Measurements from ENCODE around the gene RNF130.
A peak's percentile ranks its signal among the peaks of the same experiment; 100 is the strongest.
"Not testable (repeated sequence)": the region's sequence is repeated elsewhere in the genome, so short reads cannot be mapped to it uniquely, and the experiment has no call there.

Gene RNF130

DNA sequence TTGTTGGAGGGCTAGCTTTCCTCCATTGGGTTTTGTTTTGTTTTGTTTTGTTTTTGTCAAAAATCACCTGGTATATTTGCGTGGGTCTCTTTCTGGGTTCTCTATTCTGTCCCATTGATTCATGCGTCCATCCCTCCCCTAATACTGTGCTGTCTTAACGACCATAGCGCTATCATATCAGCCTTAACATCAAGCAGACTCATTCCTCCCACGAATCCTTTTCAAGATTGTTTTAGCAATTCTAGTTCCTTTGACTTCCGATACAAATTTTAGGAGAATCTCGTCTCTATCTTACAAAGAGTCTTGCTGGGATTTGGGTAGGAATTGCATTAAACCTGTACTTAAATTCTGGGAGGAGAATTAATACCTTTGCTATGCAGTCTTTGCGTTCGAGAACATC lies 31.1 kb upstream of the RNF130 start:
- no peak for DNase-seq

DNA sequence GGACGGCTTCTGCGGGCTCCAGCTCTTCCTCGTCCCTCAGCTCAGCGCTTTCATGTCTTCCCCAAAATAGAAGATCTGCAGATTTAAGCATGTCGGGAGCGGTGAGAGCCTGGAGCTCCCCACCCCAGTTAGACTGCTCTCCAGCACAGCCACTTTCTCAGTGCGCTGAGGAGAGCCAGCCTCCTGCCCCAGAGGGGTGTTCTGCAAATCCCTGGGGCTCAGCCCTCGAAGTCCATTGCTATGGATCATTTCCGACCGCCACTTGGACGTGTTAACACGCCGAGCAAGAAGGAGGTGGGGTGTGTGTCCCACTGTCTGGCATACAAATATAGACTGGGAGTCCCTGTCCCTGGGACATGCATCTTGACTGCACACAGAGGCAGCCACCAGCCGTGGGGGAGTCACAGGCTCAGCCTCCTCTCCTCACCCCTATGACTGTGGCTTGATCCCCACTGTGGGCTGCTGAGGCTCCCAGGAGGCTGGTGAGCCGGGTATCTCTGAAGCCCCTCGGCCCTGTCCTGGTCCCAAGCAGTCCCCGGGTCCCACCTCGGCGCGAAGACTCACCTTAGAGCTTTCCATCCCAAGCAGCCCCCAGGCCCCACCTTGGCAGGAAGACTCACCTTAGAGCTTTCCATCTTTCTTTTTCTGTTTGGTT lies 30.0 kb upstream of the RNF130 start:
- no peak for DNase-seq

DNA sequence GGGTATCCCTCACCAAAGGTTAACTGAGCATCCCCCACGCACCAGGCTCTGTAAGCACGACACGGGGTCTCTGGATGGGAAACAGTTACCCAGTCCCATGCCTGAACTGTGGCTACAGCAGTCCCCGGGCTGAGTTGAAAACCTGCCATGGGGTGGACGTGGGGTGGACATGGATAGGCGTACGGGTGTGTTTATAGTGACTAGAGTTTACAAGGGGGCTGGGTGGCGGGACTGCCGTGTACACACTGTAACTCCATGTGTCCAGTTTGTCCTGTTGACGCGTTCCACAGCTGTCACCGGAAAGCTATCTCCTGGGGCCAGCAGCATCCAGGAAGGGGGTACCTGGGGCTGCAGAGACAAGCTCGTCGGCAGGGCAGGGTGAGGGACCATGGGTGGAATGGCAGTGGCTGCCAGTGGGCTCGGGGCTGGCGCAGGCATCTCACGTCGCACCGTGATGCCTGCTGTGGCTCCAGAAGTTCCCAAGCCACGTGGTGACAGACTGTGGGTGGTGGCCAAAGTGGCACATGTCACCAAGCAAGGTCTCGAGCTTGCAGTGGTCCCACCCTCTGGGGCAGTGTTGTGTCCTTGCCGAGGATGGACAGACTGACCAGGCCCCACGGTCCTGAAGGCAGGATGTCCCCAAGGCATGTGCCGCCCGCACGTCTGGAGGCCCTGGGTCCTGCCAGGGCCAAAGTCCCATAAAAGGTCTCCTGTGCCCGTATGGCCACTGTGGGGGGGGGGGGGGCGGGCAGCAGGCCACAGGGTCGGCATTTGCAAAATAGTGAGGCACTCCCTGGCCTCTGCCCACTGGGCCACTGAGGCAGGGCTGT lies 29.3 kb upstream of the RNF130 start:
- no peak for DNase-seq

DNA sequence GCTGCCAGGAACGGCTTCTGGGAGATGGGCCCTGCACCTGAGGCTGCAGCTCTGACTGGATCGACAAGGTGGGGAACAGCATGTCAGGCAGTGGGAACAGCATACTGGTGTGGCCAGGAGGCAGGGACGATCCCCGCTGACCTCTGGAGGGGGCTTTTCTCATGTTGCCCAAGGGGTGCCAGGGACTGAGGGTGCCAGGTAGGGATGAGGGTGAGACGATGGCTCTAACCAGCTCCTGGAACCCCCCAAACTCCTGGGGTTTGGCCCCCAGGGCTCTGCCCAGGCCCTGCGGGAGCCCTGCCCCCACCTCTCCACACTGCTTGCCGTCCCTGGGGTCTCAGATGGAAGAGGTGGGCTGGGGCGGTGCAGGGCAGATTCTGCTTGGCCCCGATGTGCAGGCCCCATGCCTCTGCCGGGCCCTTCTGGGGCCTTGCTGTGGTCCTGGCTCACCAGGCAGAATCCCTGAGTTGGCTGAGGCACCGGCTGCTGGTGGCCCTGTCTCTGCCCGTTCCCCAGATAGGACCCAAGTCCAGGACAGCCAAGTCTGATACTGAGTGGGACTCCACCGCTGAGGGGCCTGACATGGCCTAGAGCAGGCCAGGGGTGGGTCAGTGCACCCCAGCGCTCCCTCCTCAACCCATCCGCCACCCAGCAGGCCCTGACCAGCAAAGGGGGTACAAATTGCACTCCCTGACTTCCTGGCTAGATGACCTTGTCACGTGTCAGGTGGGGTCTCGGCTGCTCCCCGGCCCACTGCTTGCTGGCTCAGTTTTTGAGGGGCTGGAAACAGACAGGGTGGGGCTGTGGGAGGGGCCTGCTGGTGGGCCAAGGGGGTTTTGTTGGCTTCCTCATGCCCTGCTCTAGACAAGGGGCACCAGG lies 28.4 kb upstream of the RNF130 start:
- no peak for DNase-seq

DNA sequence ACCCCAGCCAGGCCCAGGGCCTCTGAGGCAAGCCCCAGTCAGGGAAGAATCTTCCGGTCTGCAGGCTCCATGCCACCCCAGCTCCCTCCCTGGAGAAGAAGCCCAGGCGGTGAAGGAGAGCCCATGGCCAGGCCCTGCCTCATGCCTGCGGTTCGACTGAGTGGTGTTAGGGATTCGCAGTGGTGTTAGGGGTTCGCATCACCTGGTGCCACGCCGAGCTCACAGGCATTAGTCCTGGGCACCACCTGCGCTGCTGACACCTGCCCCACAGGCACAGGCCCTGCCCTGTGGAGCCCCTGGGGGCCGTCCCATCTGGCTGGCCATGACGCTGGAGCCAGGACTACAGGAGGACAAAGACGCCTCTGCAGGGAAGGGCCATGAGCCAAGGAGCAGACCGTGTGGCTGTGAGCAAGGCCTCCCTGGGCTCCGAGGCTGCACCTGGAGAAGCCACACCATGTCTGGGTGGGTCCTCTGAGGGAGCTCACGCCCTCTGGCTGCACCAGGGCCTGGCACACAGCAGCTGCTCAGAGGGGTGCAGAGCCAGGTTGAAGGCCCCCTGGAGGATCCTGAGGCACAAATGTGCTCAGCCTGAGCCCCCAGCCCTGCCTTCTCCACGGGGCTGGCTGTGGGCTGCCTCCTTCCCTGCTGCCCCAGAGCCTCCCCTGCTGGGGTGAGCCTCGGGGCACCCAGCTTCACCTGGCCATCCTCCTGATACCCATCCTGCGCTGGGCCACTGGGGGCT lies 27.6 kb upstream of the RNF130 start:
- no peak for DNase-seq

DNA sequence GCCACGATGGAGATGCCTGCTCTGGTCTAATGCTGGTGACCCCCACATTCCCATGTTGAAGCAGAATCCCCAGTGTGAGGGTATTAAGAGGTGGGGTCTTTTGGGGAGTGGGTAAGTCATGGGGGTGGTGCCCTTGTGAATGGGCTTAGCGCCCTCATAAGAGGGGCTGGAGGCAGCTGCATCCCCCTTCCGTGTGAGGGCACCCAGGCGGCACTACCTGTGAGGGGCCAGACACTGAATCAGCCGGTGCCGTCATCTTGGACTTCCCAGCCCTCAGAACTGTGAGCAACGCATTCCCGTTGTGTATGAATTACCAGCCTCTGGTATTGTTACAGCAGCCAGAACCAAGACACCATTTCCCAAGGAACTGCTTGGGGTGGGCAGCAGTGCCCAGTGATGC lies 27.0 kb upstream of the RNF130 start:
- DNase-seq = no peak

DNA sequence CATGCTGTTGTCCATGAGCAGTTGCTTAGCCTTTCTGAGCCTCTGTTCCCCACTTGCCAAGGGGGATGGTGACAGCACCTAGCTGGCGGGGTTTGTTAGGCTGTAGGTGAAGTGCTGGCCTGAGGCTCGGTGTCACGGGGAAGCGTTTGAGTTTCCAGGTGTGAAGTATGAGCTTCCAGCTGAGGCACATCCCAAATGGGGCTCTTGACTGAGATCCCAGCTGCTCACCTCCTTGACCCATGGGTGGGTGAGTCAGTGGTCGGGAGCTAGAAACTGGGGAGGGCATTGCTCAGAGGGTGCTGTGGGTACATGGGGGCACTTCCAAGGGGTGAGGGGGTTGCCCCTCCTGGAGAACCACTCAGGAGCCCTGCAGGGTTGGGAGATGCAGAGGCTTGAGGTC lies 26.4 kb upstream of the RNF130 start:
- no peak for DNase-seq

DNA sequence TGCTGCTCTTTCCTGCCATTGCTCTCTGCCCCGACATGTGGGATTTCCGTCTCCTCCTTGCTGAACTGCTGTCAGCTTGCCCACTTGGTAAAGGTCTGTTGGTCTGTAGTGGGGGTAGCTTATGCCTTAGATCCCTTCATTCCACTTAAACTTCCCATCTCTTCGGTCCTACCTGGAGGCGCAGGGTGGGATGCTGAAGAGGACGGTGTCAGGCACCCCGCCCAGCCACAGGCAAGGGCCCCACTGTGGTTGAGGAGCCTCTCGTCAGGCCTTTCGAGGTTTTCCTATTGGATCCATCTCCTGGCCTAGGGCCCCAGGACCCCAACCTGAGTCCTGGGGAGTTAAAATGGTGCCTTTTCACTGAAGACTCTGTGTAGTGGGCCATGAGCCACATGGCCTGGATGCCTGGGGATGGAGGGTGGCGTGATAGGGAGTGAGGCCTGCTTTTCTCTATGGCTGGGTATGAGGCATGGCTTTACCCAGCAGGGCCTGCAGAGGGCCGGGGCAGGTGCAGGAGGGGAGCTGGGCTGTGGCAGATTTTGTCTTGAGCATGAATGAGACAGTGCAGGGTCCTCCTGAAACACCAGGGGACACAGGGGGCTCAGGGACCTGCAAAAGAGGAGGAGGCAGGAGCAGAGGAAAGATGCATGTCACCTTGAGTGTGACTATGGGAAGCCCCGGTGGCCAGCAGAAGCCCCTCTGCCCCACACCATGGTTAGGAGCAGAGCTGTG lies 25.8 kb upstream of the RNF130 start:
- DNase-seq = no peak

DNA sequence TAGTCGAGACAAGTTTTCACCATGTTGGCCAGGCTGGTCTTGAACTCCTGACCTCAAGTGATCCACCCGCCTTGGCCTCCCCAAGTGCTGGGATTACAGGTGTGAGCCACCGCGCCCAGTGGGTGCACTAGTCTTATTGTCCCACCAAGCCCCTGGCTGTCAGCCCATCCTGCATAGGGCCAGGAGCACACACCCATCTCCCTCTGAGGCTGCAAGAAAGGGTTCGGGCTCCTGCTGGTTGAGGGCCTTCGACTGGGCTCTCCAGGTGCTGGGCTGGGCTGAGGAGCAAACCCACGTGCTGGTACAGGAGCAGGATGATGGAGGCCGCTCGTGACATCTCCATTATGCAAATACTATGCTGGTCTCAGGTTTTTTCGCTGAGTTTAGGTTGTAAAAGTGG lies 25.1 kb upstream of the RNF130 start:
- no peak for DNase-seq

DNA sequence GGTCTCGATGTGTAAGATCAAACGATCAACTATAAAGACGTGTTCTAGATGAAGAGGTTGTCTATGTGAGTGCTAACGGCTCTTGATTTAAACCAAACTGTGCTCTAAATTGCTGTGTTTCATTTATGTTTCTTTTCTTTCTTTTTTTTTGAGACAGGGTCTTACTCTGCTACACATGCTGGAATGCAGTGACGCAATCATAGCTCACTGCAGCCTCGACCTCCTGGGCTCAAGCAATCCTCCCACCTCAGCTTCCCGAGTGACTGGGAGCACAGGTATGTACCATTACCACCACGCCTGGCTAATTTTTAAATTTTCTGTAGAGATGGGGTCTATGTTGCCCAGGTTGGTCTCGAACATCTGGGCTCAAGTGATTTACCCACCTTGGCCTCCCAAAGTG lies 24.0 kb upstream of the RNF130 start:
- no peak for DNase-seq

DNA sequence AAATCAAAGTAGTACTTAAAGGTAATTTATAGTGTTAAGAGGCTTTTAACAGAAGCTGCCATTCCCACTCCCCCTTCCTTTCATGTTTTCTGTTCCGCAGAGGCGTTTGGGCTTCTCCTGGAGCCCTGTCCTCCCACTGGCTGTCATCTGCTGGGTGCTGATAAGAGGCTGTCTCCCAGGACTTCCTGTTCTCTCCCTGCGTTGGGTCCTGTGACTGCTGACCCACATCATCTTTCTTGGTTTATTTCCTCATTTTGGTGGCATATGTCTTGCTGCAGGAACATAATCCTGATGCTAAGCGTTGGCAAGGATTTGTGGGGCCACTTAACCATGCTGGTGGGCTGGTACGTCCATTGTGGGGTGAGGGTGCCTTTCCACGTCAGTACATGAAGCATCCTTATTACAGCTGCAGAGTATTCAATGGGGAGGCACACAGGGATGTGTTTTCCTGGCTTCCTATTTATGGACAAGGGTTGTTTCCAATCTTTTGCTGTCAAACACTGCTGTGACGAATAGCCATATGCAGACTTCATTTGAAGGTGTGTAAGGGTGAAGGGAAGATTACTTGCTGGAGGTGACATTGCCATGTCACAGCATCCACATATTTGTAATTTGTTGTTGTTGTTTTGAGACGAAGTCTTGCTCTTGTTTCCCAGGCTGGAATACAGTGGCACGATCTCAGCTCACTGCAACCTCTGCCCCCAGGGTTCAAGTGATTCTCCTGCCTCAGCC lies 22.3 kb upstream of the RNF130 start:
- peak; percentile 42 for DNase-seq

DNA sequence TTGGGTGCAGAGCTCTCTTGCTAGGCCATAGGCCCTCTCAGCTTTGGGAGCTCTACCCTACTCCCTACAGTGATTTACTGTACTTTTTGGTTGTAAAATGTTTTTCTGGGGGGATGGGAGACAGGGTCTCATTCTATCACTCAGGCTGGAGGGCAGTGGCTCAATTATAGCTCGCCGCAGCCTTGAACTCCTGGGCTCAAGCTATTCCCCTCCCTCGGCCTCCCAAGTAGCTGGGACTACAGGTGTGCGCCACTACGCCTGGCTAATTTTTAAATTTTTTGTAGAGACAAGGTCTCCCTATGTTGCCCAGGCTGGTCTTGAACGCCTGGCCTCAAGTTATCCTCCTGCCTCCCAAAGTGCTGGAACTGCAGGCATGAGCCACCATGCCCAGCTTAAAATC lies 21.7 kb upstream of the RNF130 start:
- DNase-seq = no peak

DNA sequence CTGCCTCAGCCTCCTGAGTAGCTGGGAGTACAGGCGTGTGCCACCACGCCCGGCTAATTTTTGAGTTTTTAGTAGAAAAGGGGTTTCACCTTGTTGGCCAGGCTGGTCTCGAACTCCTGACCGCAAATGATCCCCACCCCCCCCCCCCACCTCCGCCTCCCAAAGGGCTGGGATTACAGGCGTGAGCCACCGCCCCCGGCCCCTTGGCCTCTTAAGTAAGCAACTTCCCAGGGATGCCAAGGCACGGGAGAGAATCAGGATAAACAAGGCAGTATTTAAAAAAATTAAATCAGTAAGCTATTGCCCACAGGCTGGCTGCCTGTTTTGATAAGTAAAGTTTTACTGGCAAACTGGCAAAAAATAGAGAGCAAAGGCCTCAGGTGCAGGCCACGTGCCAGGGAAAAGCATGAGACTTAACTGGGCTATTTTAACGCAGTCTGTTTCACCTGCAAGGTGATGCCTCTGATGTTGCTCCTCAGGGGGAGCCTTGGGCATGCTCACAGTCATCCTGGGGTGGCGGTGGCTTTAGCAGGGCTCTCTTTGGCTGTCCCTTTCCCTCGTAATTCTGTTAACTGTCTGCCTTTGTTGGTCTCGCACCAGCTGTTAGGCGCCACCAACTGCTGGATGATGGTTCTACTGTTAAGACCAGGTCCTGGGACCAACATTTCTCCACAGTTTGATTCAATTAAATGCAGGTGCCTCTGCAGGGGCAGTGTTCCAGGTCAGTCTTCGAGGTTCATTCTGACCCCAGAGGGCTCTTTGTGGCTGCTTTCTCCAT lies 19.4 kb upstream of the RNF130 start:
- DNase-seq = peak; percentile 29

DNA sequence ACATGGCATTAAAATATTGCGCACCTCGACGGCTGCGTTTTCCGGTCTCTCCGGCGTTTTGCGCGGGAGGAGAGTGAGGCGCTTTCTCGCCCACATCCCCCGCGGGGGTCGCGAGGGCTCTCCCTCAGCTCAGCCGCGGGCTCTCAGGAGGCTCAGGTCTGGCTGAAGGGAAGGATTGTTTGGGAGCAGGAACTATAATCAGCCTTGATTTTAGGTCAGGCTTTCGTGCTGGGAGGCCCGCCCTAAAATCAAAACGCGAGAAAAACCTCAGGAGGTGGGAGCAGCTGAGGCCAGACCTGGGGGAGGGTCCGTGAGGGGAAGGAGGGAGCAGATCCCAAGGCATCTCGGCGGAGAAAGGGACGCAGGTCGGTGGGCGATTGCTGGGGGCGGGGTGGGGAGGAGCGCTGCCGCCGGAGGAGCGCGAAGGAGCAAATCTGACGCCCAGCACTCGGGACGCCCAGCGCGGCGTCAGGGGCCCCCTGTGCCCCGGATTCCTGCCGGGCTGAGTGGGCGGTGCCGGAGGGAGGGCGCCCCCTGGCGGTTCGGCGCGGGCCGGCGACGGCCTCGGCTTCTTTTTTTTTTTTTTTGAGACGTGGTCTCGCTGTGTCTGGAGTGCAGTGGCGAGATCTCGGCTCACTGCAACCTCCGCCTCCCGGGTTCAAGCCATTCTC lies 18.7 kb upstream of the RNF130 start:
- DNase-seq = peak; percentile 73

DNA sequence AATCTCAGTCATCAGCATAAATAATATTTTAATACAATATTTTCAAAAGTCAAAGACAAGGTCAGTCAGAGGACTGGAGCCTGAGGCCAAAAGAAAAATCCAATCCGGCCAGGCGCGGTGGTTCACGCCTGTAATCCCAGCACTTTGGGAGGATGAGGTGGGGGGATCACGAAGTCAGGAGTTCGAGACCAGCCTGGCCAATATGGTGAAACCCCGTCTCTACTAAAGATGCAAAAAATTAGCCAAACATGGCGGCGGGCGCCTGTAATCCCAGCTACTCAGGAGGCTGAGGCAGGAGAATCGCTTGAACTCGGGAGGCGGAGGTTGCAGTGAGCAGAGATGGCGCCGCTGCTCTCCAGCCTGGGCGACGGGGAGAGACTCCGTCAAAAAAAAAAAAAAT lies 18.1 kb upstream of the RNF130 start:
- not testable (repeated sequence) for DNase-seq

DNA sequence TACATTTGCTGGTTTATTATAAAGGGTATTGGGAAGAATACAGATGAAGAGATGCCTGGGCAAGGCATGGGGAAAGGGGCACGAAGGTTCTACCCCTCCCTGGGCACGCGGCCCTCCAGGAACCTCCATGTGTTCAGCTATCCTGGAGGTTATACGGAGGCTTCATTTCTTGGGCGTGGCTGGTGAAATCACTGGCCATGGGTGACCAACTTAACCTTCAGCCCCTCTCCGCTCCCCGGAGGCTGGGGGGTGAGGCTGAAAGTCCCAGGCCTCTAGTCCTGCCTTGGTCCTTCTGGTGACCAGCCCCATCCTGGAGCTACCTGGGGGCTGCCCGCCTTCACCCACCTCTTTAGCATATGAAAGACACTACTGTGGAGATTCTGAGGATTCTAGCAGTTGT lies 17.0 kb upstream of the RNF130 start:
- DNase-seq = no peak

DNA sequence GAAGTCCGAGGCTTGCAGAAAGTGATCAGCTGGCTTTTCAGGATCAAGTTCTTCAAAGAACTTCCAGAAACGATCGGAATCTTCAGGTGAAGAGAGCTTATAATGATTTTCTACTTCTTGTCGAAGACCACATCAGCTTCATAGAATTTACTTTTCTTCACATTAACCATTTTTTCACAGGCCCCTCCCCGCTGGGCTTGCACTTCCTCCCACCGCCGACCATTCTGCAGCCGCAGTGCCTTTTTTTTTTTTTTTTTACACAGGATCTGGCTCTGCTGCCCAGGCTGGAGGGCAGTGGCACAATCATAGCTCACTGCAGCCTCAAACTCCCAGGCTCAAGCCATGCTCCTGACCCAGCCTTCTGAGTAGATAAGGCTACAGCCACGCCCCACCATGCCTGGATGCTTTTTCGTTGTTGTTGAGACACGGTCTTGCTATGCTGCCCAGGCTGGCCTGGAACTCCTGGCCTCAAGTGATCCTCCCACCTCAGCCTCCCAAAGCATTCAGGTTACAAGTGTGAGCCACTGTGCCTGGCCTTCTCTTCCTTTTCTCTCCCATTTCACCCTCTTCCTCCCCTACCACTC lies 15.3 kb upstream of the RNF130 start:
- DNase-seq = no peak

DNA sequence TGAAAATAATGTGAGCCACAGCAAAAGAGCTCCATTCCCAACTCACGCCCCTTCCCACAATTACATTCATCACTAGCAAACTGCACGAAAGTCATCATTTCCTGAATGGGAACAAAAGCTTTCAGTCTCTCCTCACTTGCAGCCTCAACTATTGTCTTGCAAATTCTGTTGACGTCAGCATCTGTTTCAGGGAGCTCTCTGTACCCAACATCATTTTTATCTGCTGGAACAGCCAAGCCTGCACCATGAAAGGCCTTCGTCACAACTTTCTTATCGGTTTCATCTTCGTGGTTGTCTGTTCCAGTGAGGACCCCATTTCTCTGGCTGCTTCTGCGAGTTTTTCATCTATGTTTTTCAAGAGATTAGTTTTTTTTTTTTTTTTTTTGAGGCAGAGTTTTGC lies 14.3 kb upstream of the RNF130 start:
- DNase-seq = peak; percentile 61

All from midbrain (tissue), 1 donor.